Measurements from ENCODE around the gene OR2F1.
"Not testable (repeated sequence)": the region's sequence is repeated elsewhere in the genome, so short reads cannot be mapped to it uniquely, and the experiment has no call there.

Gene OR2F1

GRCh38 chr7:144010821-144011220 lies 56.2 kb downstream of the OR2F1 start:
- DNase-seq = not testable (repeated sequence)

- DNase-seq = no peak
Observed at GRCh38 chr7:144011458-144012230, 57.0 kb downstream of the OR2F1 start.

Data from NCI-H774 (cell line).